ENCODE results near the gene TMEM121.
"Not testable (repeated sequence)": the region's sequence is repeated elsewhere in the genome, so short reads cannot be mapped to it uniquely, and the experiment has no call there.

TMEM121 gene

DNA sequence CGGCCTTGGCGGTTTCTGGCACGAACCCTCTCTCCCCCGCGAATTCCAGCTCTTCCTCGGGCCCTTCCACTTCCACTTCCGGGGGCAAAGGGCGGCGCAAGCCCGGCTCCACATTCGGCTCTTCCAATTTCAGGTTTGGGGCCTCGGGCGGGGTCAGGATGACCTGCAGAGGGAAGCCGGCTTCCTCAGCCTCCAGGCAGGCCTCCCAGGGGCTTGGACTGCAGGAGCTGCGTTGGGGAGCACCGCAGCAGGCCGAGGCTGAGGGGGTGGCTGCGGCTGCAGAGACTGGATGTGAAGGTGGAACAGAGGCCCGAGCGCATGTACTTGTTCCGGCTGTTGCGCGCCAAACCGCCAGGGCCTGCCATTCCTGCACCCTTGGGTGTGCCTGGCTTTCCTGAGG lies 20.7 kb downstream of the TMEM121 start:
- DNase-seq (ENCODE audit: low read depth in 2 of 2) = not testable (repeated sequence)

DNA sequence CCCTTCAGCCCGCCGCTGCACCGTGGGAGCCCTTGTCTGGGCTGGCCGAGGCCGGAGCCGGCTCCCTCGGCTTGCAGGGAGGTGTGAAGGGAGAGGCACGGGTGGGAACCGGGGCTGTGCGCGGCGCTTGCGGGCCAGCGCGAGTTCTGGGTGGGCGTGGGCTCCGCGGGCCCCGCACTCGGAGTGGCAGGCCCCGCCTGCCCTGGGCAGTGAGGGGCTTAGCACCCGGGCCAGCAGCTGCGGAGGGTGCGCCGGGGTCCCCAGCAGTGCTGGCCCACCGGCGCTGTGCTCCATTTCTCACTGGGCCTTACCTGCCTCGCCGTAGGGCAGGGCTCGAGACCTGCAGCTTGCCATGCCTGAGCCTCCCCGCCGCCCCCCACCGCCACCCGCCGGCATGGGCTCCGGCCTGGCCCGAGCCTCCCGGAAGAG lies 21.4 kb downstream of the TMEM121 start:
- DNase-seq (ENCODE audit: low read depth in 2 of 2) = no peak

DNA sequence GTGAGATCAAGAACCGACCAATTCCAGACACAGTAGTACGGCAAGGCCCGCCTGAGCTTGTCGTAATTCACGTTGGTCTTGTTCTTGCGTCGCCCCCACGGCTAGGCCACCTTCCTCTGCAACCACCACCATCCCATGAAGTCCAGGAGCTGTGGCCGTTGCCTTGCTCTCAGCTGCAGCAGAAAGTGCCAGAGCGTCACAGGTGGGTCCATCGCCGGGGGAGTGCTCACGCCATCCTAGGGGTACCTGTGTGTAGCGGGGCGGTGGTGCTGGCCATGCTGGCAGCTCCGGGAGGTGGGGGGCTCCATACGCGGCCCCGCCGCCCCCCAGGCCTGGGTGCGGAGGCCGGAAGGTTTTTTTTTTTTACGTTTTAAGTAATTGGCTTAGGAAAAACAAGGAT lies 23.1 kb downstream of the TMEM121 start:
- no peak for DNase-seq (ENCODE audit: low read depth in 2 of 2)

DNA sequence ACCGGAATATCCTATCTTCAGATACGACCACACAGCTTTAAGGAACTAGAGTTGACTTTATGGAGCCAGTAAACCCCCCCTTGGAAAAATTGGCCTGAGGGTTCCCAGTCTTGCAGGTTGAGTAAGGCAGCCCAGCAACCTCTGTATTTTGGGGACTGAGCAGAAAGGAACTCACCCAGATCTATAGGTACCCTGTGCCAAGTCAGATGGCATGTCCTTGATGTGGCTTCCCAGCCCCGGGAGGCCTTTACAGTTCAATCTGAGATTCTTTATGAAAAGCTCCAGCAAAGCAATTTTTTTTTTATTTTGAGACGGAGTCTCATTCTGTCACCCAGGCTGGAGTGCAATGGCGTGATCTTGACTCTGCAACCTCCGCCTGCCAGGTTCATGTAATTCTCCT lies 27.6 kb downstream of the TMEM121 start:
- DNase-seq (ENCODE audit: low read depth in 2 of 2) = no peak

DNA sequence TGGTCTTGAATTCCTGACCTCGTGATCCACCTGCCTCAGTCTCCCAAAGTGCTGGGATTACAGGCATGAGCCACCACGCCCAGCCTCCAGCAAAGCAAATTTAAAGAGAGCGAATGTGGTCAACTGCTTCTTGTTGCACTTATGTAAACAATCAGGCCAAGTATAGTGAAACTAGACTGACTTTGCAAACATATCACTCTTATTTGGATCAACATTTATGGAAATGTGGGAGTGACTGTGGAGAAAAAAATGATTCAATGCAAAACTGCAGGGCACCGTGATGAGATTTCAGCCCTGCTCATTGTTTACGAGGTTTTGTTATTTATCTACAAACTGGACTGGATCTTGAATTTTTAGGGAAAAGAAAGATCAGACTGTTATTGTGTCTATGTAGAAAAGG lies 28.1 kb downstream of the TMEM121 start:
- no peak for DNase-seq (ENCODE audit: low read depth in 2 of 2)

DNA sequence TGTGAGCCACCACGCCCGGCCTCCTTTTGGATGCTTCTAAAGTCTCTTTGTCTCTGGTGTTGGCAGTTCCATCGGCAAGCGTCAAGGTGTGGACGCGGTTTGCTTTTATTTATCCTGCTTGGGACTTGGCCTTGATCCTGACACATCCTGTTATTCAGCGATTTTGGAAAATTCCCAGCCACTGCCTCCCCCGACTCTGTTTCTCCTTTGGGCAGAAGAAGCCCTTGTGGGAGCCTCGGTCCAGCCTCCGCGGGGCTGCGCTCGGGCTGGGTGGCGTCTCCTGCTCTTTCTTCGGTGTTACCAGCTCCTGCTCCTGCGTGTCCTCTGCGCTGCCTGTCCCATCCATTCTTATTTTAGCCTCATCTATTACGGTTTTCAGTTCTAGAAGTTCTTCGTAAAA lies 31.3 kb downstream of the TMEM121 start:
- not testable (repeated sequence) for DNase-seq (ENCODE audit: low read depth in 2 of 2)

DNA sequence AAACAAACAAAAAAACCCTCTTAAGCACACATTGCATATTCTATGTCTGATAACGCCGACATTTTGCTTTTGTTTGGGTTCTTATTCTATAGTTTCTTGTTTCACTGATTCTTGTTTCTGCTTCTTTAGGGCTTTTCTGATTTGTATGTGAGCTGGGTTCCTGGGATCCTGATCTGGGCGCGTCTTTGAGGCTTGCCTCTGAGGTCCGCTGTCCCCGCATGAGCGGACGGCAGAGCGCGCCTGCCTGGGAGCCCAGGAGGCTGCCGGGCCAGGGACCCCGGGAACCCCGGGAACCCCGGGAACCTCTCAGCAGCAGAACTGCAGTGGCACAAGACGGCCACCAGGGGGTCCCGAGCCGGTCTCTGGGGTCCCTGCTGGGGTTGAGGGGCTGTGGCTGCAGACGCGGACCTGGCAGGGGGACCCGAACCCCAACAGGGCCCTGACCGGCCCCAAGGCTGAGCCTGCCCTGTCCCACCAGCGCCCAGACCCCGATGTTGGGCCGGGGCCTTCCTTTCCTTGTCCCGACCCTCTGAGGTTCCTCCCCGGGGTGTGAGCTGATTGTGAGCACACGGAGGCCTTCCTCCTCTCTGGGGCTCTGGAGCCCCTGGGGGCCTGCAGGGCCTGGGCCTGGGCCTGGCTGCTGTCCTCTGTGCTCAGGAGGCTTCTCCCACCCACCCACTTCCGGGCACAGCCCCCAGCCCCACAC lies 32.2 kb downstream of the TMEM121 start:
- DNase-seq (ENCODE audit: low read depth in 2 of 2) = not testable (repeated sequence)

DNA sequence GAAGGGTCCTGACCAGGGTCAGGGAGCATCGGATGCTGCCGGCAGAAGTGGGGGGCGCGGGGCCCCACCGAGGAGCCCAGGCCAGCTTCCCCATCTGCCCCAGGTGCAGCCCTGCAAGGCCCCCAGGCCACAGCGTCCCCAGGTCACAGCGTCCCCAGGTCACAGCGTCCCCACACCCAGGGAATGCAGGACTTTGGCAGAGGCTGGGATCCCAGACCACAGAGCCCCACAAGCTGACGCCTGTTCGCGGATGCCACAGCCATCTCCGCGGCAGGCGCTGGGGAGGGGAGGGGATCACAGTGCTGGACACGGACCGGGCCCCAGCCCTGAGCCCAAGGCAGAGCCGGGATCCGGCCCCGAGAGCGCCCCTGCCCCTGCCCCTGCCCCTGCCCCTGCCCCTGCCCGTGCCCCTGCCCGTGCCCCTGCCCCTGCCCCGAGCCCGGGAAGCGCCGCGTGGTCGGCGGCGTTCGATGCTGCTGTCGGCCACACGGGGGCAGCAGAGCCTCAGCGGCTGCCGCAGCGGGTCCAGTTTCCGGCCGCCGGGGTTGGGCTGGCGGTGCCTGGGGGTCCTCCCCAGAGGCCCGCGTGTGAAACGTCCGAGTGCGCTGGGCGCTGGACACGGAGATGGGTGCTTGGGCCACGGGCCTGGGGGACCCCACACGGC lies 33.1 kb downstream of the TMEM121 start:
- not testable (repeated sequence) for DNase-seq (ENCODE audit: low read depth in 2 of 2)

DNA sequence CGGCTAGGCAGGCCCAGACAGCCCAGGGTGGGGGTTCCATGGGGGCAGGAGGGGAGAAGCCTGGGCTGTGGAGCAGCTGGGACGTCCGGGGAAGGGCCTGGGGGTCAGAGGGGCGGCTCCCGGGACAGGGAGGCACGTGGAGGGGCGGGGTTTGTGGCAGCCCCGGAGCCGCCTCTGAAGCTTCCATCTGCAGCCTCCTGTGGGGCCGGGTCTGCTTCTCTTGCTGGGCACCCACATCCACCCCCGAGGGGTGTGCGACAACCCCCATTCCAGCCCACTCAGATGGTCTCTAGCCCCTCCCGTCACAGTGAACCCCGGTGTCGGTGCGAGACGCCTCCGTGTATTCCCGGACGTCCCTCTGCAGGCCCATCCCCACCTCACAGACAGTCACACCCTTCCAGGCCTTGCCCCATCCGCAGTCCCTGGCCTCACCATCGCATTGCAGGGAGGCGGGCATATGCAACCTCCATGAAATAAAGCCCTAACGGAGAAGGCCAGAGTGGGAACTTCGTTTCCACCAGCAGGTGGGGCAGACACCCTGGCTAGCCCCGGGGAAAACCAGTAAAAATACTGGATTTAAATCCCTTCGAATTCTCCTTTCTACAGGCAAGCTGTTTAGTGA lies 33.8 kb downstream of the TMEM121 start:
- DNase-seq (ENCODE audit: low read depth in 2 of 2) = not testable (repeated sequence)

DNA sequence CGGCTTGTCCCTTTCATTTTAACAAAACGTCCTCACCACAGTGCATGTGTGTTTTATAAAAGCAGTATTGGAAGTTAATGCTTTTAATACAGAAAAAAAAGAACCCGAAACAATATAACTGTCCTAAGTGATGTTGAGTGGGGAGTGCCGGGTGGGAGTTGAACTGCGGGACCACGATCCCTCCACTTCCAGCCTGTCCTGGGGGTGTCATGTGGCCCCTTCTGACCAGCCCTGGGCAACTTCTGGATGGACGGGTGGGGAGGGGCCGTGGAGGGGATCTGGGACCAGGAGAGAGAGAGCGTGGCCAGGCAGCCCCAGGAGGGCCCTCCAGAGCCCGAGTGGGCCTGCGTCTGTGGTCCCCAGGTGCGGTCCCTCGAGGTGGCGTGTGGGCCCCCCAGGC lies 35.0 kb downstream of the TMEM121 start:
- DNase-seq (ENCODE audit: low read depth in 2 of 2) = not testable (repeated sequence)

DNA sequence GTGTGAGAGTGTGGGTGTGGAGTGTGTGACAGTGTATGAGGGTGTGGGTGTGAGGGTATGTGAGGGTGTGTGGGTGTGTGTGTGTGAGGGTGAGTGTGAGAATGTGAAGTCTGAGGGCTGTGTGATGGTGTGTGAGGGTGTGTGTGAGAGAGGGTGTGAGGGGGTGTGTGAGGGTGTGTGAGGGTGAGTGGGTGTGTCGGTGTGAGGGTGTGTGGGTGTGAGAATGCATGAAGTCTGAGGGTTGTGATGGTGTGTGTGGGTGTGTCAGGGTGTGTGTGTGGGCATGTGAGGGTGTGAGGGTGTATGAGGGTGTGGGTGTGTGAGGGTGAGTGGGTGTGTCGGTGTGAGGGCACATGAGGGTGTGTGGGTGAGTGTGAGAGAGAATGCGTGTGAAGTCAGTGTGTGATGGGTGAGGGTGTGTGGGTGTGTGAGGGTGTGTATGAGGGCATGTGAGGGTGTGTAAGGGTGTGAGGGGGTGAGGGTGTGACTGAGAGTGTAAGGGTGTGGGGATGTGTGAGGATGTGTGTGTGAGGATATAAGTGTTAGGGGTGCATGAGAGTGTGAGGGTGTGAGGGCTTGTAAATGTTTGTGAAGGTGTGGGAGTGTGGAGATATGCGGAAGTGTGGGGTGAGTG lies 36.4 kb downstream of the TMEM121 start:
- no peak for DNase-seq (ENCODE audit: low read depth in 2 of 2)

DNA sequence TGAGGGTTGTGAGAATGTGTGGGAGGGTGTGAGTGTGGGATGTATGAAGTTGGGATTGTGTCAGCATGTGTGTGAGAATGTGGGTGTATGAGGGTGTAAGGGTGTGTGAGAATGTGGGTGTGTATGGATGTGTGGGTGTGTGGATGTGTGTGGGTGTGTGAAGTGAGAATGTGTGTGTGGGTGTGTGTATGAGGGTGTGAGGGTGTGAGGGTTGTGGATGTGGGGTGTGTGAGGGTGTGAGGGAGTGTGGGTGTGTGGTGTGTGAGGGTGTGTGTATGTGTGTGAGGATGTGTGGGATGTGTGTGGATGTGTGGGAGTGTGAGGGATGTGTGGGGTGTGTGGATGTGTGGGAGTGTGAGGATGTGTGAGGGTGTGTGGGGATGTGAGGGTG lies 37.0 kb downstream of the TMEM121 start:
- no peak for DNase-seq (ENCODE audit: low read depth in 2 of 2)

DNA sequence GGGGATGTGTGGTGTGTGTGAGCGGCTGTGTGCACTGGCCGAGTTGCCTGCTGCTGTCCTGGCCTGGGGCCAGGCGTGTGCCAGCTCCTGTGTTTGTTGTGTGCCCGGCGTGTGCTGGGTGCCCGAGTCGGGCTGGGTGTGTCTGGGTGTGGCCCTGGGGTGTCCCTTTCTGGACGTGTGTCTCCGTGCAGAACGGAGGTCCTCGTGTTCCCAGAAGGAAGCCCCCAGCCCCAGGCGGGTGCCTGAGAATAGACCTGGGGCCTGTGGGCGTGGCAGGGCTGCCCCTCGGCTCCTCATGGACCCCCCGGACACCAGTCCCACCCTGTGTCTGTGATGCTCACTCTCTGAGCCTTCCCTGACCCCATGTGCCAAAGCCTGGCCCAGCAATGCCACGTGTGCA lies 38.2 kb downstream of the TMEM121 start:
- DNase-seq (ENCODE audit: low read depth in 2 of 2) = not testable (repeated sequence)

DNA sequence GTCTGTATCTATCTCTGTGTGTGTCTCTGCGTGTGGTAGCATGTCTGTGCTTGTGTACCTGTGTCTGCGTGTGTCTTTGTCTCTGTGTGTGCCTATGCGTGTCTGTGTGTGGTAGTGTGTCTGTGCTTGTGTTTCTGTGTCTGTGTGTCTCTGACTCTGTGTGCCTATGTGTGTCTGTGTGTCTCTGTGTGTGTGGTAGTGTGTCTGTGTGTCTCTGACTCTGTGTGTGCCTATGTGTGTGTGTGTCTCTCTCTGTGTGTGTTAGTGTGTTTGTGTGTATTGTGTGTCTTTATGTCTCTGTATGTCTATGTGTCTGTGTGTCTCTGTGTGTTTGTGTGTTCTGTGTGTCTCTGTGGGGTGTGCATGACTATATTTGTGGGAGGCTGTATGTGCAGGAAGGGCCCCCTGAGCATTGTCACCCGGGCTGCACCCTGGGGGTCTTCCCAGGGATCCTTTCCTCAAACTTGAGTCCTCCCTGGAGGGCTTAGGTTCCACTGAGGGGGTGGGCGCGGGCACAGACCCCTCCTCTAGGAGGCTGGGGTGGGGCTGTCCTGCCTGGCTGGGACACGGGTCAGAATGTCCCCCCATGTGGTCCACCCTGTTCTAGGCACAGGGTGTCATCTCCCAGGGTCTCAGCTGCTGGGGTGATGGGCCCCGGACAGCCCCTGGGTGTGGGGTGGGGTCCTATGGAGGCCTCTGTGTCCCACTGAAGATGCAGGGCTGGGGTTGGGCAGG lies 39.0 kb downstream of the TMEM121 start:
- DNase-seq (ENCODE audit: low read depth in 2 of 2) = not testable (repeated sequence)

DNA sequence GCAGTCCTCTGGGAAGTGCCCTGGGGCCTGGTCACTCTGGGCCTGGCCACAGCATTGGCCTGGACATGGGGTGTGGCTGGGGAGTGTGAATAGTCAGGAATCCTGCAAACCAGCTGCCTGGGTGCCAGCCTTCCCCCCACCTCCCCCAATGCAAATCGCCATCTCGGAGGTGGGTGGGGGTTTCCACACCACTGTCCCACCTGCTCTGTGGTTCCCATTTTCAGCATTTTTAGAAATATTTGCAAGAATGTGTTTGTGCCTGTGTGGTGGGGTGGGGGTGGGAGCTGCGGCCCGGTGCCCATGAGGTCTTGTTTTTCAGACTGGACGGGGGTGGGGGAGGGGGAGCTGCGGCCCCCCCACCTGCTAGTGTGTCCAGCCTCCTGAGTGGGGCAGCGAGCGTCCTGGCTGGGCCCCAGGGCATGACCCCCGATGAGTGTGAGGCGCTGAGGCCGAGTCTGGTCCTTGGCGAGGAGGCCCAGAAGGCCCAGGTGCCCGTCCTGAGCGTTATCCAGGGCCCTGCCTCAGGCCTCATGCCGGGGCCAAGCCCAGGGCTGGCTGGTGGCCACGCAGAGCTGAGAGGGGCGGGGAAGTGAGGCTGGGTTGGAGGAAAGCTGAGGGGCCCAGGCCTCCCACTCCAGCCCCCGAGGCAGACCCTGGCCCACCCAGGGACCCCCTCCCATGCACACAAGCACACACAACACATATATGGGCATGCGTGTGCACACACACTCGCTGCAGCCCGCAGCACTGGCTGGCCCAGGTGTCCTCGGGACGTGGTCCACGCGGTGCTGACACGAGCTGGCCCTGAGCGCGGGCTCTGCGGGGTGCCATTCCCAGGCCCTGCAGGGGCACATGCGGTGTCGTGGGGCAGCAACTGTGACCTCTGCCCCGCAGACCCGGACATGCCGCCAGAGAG lies 40.1 kb downstream of the TMEM121 start:
- not testable (repeated sequence) for DNase-seq (ENCODE audit: low read depth in 2 of 2)

DNA sequence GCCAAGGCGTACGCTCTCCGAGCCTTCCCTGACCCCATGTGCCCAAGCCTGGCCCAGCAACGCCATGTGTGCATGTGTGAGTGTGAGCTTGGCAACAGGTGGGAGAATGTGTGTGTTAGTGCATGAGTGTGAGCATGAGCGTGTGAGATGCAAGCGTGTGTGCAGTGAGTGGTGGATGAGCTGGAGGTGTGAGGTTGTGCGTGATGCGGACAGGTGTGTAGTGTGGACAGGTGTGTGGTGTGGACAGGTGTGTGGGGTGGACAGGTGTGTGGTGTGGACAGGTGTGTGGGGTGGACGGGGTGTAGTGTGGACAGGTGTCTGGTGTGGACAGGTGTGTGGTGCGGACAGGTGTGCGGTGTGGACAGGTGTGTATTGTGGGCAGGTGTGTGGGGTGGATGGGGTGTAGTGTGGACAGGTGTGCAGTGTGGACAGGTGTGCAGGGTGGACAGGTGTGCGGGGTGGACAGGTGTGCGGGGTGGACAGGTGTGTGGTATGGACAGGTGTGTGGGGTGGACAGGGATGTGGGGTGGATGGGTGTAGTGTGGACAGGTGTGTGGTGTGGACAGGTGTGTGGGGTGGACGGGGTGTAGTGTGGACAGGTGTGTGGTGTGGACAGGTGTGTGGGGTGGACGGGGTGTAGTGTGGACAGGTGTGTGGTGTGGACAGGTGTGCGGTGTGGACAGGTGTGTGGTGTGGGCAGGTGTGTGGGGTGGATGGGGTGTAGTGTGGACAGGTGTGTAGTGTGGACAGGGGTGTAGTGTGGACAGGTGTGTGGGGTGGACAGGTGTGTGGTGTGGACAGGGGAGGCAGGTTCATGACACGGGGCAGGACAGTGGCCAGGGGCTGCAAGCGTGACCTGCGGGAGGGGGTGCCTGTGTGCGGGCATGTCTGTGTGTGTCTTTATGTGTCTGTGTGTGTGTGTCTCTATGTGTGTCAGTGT lies 41.1 kb downstream of the TMEM121 start:
- DNase-seq (ENCODE audit: low read depth in 2 of 2) = not testable (repeated sequence)

DNA sequence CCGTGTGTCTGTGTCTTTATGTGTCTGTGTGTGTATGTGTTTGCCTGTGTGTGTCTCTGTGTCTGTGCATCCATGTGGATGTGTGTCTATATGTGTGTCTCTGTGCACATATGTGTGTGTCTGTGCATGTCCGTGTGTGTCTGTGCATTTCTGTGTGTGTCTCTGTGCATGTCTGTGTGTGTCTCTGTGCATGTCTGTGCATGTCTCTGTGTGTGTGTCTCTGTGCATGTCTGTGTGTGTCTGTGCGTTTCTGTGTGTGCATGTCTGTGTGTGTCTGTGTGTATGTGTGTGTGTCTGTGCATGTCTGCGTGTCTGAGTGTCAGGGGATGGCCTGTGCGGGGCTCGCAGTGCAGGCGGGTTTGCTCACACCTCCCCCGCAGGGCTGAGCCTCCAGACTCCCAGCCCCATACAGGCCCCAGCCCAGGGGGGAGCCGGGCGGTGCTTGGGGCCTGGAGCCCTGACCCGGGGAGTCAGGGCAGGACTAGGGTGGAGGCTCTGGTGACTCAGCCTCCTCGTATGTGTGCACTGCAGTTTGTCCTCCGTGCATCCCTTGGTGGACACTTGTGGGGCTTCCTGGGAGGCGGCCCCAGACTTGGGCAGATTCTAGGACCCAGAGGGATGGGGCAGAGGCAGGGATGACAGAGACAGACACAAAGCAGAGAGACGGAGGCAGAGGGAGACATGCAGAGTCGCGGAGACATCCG lies 41.9 kb downstream of the TMEM121 start:
- DNase-seq (ENCODE audit: low read depth in 2 of 2) = not testable (repeated sequence)

DNA sequence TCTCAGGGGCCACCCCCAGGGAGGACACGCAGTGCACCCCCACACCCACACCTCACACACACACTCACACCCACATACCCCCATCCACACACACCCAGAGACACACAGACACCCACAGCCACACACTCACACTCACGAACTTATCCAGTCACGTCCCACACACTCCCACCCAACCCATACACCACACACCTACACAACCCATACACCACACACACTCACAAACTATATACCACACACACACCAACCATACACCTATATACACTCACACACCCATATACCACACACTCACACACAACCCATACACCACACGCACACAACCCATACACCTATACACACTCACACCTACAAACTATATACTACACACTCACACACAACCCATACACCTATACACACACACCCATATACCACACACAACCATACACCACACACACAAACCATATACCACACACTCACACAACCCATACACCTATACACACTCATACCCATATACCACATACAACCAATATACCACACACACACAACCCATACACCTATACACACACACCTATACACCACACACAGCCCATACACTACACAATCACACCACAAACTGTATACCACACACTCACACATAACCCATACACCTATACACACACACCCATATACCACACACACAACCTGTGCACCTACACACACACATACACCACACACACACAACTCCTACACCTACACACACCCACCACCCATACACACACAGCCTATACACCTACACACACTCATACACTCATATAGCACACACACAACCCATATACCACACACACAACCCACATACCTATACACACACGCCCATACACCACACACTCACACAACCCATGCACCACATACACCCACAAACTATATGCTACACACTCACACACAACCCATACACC lies 42.7 kb downstream of the TMEM121 start:
- DNase-seq (ENCODE audit: low read depth in 2 of 2) = no peak

All from stimulated activated CD8-positive, alpha-beta memory T cell treated with anti-CD3 and anti-CD28 coated beads, Interleukin-7, amount 100 ng/mL, for 4 hours (primary cell).